IPS DF 6.9 (cell line): ENCODE measurements around the gene ABTB2.
"Not testable (repeated sequence)": the region's sequence is repeated elsewhere in the genome, so short reads cannot be mapped to it uniquely, and the experiment has no call there.

Source experiments
- DNase-seq: peaks from one replicate; pipeline ENCODE4 v3.0.0-alpha.2; 2013; ENCODE audit warnings: low read depth, low spot score
- H3K27ac ChIP-seq: one replicate; pipeline ENCODE4 v1.5.1; 2013; ENCODE audit warnings: low read length, control low read depth
- H3K27me3 ChIP-seq: 2 replicates; pipeline ENCODE4 v1.6.1; 2013; ENCODE audit warnings: mild to moderate bottlenecking, low read length; ENCODE audit not compliant: control insufficient read depth, insufficient read depth
- H3K36me3 ChIP-seq: 2 replicates; pipeline ENCODE4 v1.6.1; 2013; ENCODE audit warnings: low read length; ENCODE audit not compliant: control insufficient read depth, insufficient read depth
- H3K4me1 ChIP-seq: 2 replicates; pipeline ENCODE4 v1.6.1; 2013; ENCODE audit warnings: low read length; ENCODE audit not compliant: control insufficient read depth, insufficient read depth
- H3K4me3 ChIP-seq: 2 replicates; pipeline ENCODE4 v1.5.1; 2013; ENCODE audit warnings: mild to moderate bottlenecking, low read length
- H3K9me3 ChIP-seq: 2 replicates; pipeline ENCODE4 v1.6.1; 2013; ENCODE audit warnings: low read length, inconsistent platforms; ENCODE audit not compliant: control insufficient read depth, insufficient read depth
- WGBS: extraction: QIAGEN DNeasy Blood & Tissue Kit; methylation state at CpG from one replicate; pipeline ENCODE4 v1.1.7; 2013; ENCODE audit warnings: mixed read lengths, missing lambda C conversion rate; ENCODE audit not compliant: insufficient read length, insufficient coverage; 5-methylcytosine and 5-hydroxymethylcytosine counted together

Gene ABTB2

DNA sequence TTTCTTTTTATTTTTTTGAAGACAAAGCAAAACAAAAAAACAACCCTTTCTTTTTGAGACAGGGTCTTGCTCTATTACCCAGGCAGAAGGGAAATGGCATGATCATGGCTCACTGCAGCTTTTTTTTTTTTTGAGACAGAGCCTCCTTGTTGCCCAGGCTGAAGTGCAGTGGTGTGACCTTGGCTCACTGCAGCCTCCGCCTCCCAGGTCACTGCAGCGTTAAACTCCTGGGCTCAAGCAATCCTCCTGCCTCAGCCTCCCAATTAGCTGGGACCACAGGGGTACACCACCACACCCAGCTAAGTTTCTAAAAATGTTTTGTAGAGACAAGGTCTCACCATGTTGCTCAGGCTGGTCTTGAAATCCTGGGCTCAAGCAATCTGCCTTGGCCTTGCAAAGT is 124.6 kb downstream of the ABTB2 start:
- Histone ChIP-seq H3K4me3 (no peak overlapping the region), H3K27ac (no peak overlapping the region), H3K27me3 (no peaks in the 10 kb centered on the region), H3K9me3 (no peaks in the 10 kb centered on the region), H3K4me1 (peaks cover 10% of the 10 kb centered on the region; the same call in 1 of the 2 replicates), H3K36me3 (no peaks in the 10 kb centered on the region)
- no CpG with 5 or more reads among the region's 2 CpGs for WGBS
- DNase-seq, result no peak

DNA sequence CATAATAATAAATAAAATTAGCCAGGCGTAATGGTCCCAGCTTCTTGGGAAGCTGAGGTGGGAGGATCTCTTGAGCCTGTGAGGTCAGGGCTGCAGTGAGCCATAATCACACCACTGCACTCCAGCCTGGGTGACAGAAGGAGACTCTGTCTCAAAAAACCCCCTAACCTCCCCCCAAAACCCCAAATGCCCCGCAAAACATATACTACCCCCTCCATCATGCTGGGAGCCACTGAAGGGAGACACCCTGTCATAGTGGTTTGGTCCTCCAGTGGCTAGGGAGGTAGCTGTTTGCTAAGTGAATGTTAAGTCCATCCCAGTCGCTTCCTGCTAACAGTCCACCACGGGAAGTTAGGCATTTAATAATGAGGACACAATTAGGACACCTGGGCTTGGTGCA is 125.0 kb downstream of the ABTB2 start:
- H3K4me1 ChIP-seq, result peaks cover 10% of the 10 kb centered on the region; the same call in 1 of the 2 replicates
- no peak overlapping the region for H3K4me3 ChIP-seq
- H3K9me3 ChIP-seq, result no peaks in the 10 kb centered on the region
- H3K36me3 ChIP-seq, result no peaks in the 10 kb centered on the region
- no CpG with 5 or more reads among the region's 4 CpGs for WGBS
- H3K27me3 ChIP-seq, result no peaks in the 10 kb centered on the region
- no peak for DNase-seq
- no peak overlapping the region for H3K27ac ChIP-seq

DNA sequence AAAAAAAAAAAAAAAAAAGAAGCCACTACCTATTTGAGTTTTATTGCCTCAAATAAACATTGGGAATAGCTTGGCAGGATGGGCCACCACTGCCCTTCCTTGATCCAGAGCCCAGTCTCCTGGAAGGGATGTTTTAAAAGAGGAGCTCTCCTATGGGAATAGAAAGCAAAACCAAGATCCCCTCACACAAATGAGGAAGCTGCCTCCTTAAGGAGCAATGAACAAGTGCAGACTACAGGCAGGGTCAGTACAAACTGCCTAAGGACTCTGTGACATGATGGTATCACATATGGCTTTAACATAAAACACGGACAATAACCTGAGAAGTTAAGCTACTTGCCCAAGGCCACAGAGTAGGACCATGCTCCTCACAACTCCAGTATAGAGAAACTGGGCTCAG is 131.6 kb downstream of the ABTB2 start:
- DNase-seq, result no peak
- H3K4me3 ChIP-seq, result no peak overlapping the region
- H3K27me3 ChIP-seq, result no peaks in the 10 kb centered on the region
- no peaks in the 10 kb centered on the region for H3K36me3 ChIP-seq
- no peak overlapping the region for H3K27ac ChIP-seq
- WGBS, result no CpG with 5 or more reads among the region's 1 CpG
- H3K9me3 ChIP-seq, result no peaks in the 10 kb centered on the region
- H3K4me1 ChIP-seq, result no peaks in the 10 kb centered on the region

DNA sequence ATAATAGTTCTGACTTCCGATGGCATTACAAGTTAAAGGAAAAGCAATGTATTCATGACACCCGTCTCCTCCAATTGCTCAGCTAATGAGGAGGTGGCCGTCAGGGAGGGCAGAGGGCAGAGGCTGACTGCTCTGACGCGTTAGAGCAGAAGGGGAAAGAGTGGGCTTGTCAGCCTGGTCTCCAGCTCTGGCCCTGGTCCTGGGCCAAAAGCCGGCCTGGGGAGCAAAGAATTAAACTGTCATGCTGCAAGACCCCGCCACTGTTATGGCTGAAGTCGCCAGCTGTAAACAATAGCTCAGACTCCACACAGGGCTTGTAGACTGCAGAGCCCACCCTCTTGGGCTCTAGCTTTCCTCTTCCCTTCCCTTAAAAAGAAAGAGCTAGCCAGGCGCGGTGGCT is 132.7 kb downstream of the ABTB2 start:
- Histone ChIP-seq H3K4me3 (no peak overlapping the region), H3K36me3 (no peaks in the 10 kb centered on the region), H3K27me3 (no peaks in the 10 kb centered on the region), H3K4me1 (no peaks in the 10 kb centered on the region), H3K27ac (no peak overlapping the region), H3K9me3 (no peaks in the 10 kb centered on the region)
- DNase-seq, result no peak
- no CpG with 5 or more reads among the region's 10 CpGs for WGBS

DNA sequence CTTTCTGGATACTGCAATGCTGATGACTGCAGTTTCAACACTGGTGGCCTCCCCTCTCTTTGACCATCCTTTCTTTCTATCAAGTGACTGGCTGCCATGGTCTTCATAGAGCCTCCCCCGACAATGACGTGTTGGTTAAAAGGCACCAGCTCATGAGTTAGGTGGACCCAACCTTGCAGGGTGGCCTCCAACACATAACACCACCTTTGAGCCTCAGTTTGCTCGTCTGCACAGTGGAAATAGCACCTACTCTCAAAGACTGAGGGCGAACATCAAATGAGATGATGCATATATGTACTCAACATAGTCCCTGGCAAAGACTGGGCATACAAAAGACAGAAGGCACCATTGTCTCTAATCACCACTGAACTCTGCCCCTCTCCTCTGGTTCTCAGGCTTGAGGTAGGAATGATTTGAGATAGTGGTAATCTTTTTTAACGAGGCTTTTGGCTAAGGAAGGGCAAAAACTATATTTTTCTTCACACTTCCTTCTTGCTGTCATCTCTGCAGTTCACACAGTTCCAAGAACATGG is 133.3 kb downstream of the ABTB2 start:
- no peak overlapping the region for H3K27ac ChIP-seq
- H3K4me3 ChIP-seq, result no peak overlapping the region
- DNase-seq, result no peak
- WGBS, result no CpG with 5 or more reads among the region's 5 CpGs
- no peaks in the 10 kb centered on the region for H3K36me3 ChIP-seq
- no peaks in the 10 kb centered on the region for H3K4me1 ChIP-seq
- H3K27me3 ChIP-seq, result no peaks in the 10 kb centered on the region
- H3K9me3 ChIP-seq, result no peaks in the 10 kb centered on the region

DNA sequence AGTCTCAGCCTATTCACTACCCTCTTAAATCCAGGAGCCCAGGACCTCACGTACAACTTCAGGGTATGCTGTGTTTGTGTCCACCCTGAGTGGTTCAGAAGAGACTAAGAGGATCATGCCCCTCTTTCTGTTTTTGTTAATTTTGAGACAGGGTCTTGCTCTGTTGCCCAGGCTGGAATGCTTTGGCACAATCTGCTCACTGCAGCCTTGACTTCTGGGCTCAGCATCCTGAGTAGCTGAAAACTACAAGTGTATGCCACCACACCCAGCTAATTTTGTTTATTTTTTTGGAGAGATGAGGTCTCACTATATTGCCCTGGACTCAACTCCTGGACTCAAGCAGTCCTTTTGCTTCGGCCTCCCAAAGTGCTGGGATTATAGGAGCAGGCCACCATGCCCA is 133.9 kb downstream of the ABTB2 start:
- H3K4me3 ChIP-seq, result no peak overlapping the region
- H3K4me1 ChIP-seq, result no peaks in the 10 kb centered on the region
- H3K27ac ChIP-seq, result no peak overlapping the region
- no peaks in the 10 kb centered on the region for H3K27me3 ChIP-seq
- no peaks in the 10 kb centered on the region for H3K9me3 ChIP-seq
- no CpG with 5 or more reads among the region's 2 CpGs for WGBS
- H3K36me3 ChIP-seq, result no peaks in the 10 kb centered on the region
- no peak for DNase-seq

DNA sequence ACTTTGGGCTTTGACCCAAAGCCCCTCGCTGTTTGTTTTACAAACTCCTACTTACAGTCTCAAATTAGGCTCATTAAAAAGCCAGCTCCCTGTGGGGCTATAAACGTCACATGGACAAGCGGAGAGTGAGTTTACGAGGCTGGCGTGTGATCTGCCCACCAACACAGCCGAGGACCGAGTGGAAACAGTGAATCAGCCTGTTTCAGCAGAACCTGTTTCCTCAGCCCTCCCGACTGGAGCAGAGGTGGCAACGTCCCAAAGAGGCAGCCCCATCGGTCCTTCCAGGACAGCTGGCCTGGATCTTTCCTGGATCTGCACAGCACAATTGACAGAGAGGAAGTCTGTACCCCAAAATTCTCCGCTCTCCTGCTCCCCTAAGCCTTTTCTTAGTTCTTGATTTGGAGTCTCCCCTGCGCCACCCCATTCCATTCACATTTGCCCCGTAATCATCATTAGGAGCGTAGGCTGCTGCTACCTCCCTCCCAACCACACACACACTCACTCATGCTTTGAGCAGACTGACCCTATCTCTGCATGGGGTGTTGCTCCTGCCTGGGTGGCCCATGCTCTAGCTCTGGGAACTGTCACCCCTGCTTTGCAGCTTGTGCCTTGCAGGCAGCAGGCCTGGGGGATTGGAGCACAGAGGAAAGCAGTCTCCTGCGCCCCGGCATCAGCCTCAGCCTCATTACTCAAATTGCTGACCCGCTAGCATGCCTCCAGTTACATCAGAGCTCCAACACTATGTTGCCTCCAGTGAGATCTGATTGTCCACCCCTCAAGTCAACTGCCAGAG is 134.6 kb downstream of the ABTB2 start:
- Histone ChIP-seq H3K4me3 (no peak overlapping the region), H3K36me3 (no peaks in the 10 kb centered on the region), H3K9me3 (no peaks in the 10 kb centered on the region), H3K27ac (no peak overlapping the region), H3K4me1 (no peaks in the 10 kb centered on the region), H3K27me3 (no peaks in the 10 kb centered on the region)
- DNase-seq, result no peak
- no CpG with 5 or more reads among the region's 17 CpGs for WGBS

DNA sequence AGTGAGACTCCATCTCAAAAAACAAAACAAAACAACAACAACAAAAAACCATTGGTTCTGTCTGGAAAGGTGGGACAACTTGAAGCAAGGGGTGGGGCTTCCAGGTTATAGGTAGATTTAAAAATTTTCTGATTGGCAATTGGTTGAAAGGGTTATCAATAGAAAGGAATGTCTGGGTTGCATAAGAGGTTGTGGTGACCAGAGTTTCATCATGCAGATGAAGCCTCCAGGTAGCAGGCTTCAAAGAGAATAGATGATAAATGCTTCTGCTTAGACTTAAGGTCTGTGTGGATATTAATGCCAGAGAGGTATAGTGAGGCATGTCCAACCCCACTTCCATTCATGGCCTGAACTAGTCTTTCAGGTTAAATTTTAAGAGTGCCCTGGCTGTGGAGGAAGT is 135.8 kb downstream of the ABTB2 start:
- no peak overlapping the region for H3K27ac ChIP-seq
- H3K4me1 ChIP-seq, result no peaks in the 10 kb centered on the region
- H3K4me3 ChIP-seq, result no peak overlapping the region
- H3K9me3 ChIP-seq, result no peaks in the 10 kb centered on the region
- H3K27me3 ChIP-seq, result no peaks in the 10 kb centered on the region
- no peak for DNase-seq
- H3K36me3 ChIP-seq, result no peaks in the 10 kb centered on the region

DNA sequence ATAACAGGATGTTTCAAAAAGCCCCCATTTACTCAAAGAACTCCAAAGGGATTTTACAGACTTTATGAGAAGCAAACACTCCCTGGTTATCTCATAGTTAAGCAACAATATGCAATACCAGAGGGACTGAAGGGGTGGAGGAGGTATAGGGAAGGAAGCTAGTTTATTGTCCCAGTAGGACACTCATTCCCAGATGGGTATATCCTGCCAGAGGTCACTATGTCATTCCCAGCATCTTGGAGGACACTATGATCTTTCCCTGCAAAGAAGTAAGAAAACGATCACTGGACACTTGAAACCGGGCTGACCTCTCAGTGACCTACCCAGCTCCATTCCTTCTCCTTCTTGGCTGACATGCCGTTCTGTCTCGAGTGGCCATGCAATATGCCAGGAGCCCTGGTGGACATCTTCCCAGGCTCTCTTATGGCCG is 137.9 kb downstream of the ABTB2 start:
- no peak for DNase-seq
- Histone ChIP-seq H3K27ac (no peak overlapping the region), H3K27me3 (no peaks in the 10 kb centered on the region), H3K36me3 (no peaks in the 10 kb centered on the region), H3K4me3 (no peak overlapping the region), H3K4me1 (no peaks in the 10 kb centered on the region), H3K9me3 (no peaks in the 10 kb centered on the region)
- WGBS, result no CpG with 5 or more reads among the region's 5 CpGs

DNA sequence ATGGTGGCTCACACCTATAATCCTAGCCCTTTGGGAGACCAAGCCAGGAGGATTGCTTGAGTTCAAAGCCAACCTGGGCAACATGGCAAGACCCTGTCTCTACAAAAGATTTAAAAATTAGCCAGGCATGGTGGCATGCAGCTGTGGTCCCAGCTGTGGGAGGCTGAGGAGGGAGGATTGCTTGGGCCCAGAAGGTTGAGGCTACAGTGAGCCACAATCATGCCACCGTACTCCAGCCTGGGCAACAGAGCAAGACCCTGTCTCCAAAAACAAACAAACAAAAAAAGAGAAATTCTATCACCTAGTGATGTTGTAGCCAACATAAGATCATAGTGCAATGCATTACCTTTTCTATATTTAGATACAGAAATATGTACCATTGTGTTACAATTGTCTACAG is 138.5 kb downstream of the ABTB2 start:
- no CpG with 5 or more reads among the region's 1 CpG for WGBS
- Histone ChIP-seq H3K4me3 (no peak overlapping the region), H3K4me1 (no peaks in the 10 kb centered on the region), H3K36me3 (no peaks in the 10 kb centered on the region), H3K27me3 (no peaks in the 10 kb centered on the region), H3K27ac (no peak overlapping the region), H3K9me3 (no peaks in the 10 kb centered on the region)
- no peak for DNase-seq

DNA sequence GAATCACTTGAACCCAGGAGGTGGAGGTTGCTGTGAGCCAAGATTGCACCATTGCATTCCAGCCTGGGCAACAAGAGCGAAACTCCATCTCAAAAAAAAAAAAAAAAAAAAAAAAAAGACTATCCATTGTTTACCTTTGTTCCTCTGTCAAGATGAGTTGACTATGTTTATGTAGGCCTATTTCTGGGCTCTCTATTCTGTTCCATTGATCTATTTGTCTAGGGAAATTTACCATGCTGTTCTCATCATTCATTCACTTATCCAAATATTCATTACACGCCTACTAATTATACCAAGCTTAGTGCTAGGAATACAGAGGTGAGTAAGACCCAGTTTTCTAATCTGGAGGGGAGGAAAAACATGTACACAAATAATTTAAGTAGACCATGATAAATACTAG is 139.1 kb downstream of the ABTB2 start:
- not testable (repeated sequence) for H3K36me3 ChIP-seq, H3K9me3 ChIP-seq, H3K4me3 ChIP-seq, DNase-seq, H3K27me3 ChIP-seq, H3K27ac ChIP-seq, H3K4me1 ChIP-seq
- no CpG with 5 or more reads among the region's 2 CpGs for WGBS
